AG04449 (cell line): Measurements from ENCODE around the gene CDH22.

ENCODE experiments used
- CTCF ChIA-PET: fragments of 350-600 bp; formaldehyde crosslinking; extraction: SDS; loops from one replicate; lab custom pipeline; 2021; ENCODE audit warnings: antibody characterized with exemption; lab: Yijun Ruan, JAX
- POLR2A ChIA-PET: fragments of 400-600, 350-600 bp; formaldehyde crosslinking; extraction: SDS; loops from one replicate; lab custom pipeline; 2020; ENCODE audit warnings: antibody characterized with exemption, inconsistent platforms; lab: Yijun Ruan, JAX
- DNase-seq: peaks from one replicate; pipeline ENCODE4 v3.0.0-alpha.2; 2010; ENCODE audit warnings: low read depth, low spot score
- H3K4me3 ChIP-seq: 2 replicates; pipeline ENCODE4 v1.5.1; 2011; ENCODE audit warnings: low read depth, mild to moderate bottlenecking, control low read depth, low read length
- TF ChIP-seq, protein P1 (sequence below): IDR thresholded peaks from one replicate; pipeline ENCODE4 v1.5.1; 2011; ENCODE audit warnings: mild to moderate bottlenecking, moderate library complexity, low read length, control low read depth, inconsistent platforms; ENCODE audit not compliant: insufficient read depth; ENCODE audit errors: missing control alignments

CDH22 gene

GRCh38 chr20:46212876-46213275, 95.4 kb downstream of the CDH22 start:
- POLR2A ChIA-PET = no interaction called here

DNA sequence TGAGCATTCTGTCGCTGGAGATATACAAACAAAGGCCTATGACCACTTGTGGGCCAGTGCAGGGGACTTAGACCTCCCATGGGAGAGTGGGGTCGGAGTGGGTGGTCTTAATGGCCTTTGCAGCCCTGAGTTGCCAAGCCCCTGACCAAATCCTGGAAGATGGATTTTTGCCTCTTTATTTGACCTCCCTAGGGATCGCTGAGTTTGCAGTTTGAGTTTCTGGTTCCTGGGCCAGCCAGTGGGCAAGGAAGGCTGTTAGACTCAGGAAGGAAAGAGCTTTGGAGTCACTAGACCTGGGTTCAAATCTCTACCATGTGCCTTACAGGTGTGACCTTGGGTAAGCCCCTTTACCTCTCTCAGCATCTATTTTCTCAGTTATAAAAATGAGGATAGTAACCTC, 96.0 kb downstream of the CDH22 start:
- CTCF ChIA-PET = interaction anchor here (1.1 kb wide), 1 partner anchor 37 kb away, joined by 3 read pairs; no protein-coding TSS in a partner anchor
- DNase-seq = no peak
- no peak overlapping the region for H3K4me3 ChIP-seq
- TF ChIP-seq, protein P1, sequence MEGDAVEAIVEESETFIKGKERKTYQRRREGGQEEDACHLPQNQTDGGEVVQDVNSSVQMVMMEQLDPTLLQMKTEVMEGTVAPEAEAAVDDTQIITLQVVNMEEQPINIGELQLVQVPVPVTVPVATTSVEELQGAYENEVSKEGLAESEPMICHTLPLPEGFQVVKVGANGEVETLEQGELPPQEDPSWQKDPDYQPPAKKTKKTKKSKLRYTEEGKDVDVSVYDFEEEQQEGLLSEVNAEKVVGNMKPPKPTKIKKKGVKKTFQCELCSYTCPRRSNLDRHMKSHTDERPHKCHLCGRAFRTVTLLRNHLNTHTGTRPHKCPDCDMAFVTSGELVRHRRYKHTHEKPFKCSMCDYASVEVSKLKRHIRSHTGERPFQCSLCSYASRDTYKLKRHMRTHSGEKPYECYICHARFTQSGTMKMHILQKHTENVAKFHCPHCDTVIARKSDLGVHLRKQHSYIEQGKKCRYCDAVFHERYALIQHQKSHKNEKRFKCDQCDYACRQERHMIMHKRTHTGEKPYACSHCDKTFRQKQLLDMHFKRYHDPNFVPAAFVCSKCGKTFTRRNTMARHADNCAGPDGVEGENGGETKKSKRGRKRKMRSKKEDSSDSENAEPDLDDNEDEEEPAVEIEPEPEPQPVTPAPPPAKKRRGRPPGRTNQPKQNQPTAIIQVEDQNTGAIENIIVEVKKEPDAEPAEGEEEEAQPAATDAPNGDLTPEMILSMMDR = no peak
- POLR2A ChIA-PET = no interaction called here

More at GRCh38 chr20:46212876-46213275, 95.4 kb downstream of the CDH22 start:
- no peak for DNase-seq
- TF ChIP-seq, protein P1 = no peak
- H3K4me3 ChIP-seq = no peak overlapping the region
- CTCF ChIA-PET = interaction anchor here (1.1 kb wide), 1 partner anchor 38 kb away, joined by 3 read pairs; no protein-coding TSS in a partner anchor

GRCh38 chr20:46211331-46211722, 97.0 kb downstream of the CDH22 start:
- TF ChIP-seq, protein P1 = no peak
- ChIA-PET CTCF (no interaction called here), POLR2A (no interaction called here)
- no peak for DNase-seq
- H3K4me3 ChIP-seq = no peak overlapping the region

DNA sequence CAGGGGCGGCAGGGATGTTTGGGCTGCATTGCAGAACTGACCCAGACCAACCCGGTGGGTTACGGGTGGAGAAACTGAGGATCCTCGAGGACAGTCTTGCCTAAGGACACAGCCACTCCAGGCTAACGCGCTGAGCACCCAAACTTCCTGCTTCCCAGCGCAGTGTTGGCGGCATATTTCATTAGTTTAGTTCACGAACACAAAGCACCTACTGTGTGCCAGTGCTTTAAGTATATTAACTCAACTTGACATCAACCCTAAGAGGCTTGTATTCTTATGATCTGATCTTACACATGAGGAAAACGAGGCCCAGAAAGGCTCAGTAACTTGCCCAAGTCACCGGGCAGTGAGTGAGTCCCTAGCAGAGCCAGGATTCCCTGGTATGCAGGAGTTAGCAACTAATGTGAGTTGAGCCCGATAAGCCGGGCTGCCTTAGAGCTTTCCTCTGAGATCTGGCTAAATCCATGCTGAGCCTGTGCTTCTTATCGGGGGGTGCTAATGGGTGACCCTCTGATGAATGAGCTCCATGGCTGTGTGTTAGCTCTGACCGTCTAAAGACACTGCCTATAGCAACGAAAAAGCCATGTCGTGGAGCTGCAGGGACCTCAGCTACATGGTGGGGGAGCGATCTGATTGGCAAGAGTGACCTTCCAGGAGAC, 97.5 kb downstream of the CDH22 start:
- TF ChIP-seq, protein P1 = no peak
- no peak for DNase-seq
- no peak overlapping the region for H3K4me3 ChIP-seq
- ChIA-PET CTCF (no interaction called here), POLR2A (no interaction called here)

DNA sequence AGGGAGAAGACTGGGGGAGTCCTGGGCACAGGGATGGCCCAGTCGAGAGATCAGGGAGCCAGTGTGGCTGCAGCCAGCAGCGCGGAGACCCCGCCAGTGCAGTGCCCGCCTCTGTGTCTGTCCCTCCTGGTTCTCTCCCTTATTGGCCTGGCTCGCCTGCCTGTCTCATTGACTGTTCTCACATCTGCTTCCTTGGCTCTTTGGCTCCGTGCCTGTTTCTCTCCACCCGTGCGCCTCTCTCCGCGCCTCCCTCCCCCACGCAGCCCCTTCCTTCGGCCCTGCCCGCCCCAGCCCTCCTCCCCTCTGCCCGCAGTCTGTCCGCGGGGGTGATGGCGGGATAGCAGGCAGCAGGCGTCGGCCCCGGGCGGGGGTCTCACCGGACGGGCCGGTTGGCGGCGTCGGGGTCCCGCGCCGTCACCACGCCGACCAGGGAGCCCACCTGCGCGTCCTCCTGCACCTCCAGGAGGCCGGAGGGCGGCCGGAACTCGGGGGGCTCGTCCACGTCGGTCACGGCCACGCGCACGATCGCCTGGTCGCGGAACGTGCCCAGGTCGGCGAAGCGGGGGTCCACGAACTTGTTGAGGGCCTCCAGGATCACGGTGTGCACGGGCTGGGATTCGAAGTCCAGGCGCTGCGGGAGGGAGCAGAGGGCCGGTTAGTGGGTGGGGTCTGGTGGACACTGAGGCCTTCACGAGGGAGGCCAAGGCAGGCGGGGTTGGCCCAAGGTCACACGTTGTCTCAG, 98.2 kb downstream of the CDH22 start:
- DNase-seq = no peak
- TF ChIP-seq, protein P1 = no peak
- H3K4me3 ChIP-seq = no peak overlapping the region
- ChIA-PET POLR2A (no interaction called here), CTCF (no interaction called here)

DNA sequence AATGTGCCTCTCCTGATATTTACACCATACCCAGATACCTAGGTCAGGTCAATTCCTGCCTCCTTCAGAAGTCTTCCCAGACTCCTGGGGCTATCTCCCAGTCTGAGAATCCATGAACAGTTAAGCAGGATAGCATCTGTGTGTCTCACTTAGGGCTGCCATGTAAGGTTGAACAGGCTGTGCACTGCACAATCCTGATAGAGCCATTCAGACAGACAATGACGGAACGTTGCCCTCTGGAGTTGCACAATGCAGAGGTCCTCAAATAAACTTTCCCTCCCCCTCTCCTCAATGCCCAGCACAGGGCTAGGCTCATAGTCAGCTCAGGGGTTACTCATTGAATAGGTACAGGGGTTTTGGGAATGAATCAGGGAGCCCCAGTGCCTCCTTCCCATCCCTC, 100.5 kb downstream of the CDH22 start:
- TF ChIP-seq, protein P1 = no peak
- POLR2A ChIA-PET = no interaction called here
- CTCF ChIA-PET = no interaction called here
- H3K4me3 ChIP-seq = no peak overlapping the region
- DNase-seq = no peak
